Inflammatory macrophage (primary cell): ENCODE results near the gene PRICKLE3.

Experiments used
- DNase-seq, 2 donors: peaks; one replicate each; pipeline ENCODE4 v3.0.0-alpha.2; 2020 to 2022
- total RNA-seq, 18 experiments: gene quantifications; one replicate each; lab custom pipeline; 2026; ENCODE audit warnings: mixed read lengths in 6 of 18, inconsistent platforms in 2 of 18; lab: John Stamatoyannopoulos, UW

The PRICKLE3 gene, protein sequence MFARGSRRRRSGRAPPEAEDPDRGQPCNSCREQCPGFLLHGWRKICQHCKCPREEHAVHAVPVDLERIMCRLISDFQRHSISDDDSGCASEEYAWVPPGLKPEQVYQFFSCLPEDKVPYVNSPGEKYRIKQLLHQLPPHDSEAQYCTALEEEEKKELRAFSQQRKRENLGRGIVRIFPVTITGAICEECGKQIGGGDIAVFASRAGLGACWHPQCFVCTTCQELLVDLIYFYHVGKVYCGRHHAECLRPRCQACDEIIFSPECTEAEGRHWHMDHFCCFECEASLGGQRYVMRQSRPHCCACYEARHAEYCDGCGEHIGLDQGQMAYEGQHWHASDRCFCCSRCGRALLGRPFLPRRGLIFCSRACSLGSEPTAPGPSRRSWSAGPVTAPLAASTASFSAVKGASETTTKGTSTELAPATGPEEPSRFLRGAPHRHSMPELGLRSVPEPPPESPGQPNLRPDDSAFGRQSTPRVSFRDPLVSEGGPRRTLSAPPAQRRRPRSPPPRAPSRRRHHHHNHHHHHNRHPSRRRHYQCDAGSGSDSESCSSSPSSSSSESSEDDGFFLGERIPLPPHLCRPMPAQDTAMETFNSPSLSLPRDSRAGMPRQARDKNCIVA
- 0.75 to 7.1 (median 3.6) reads per million in 18 experiments for total RNA-seq

DNA sequence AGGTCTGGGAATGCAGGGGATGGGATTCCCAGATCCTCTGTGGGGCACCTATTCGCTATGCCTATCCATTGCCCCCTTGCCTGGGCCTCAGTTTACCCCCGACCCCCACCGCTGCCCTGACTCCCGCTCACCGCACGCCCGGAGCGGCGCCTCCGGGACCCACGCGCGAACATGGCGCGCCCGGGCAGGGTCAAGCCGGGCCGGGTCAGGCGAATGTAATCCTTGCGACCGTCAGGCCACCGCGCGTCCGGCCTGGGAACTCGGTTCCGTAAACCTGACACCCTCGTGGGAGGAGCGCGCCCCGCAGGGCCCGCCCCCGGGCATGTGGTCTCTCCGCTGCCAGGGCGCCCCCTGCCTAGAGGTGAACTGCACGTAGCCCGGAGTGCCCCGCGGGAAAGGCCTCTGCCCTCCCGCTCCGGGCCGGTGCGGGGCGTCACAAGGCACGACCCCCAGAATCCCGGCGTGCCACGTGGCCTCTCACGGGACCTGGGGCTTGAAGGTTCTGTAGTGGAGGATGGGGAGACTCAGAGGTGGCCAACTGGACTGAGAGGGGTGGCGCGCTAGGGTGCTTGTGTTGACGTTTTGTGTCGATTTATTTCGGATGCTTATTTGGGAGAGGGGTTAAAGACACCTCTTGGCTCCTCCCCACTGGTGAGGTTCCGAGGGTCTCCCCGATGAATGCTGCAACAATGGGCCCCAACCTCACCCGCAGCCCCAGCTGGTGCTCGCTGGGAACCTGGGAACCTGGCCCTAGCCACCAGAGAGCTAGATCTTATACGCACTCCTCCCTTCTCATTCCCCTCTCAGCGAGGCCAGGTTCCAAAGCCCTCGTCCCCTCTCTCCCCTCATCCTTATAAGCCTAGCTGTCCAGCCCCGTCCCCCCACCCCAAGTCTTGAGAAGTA is at the start of gene PRICKLE3:
Gene PRICKLE3 (minus strand): TSS at position 249 of the 903 bp plus-strand sequence. CDS start 76 bp downstream, at position 173.
- peak; percentile 56 to 77 for DNase-seq

GRCh38 chrX:49233887-49234555 is 47.8 kb upstream of the PRICKLE3 start:
- DNase-seq, result no peak

DNA sequence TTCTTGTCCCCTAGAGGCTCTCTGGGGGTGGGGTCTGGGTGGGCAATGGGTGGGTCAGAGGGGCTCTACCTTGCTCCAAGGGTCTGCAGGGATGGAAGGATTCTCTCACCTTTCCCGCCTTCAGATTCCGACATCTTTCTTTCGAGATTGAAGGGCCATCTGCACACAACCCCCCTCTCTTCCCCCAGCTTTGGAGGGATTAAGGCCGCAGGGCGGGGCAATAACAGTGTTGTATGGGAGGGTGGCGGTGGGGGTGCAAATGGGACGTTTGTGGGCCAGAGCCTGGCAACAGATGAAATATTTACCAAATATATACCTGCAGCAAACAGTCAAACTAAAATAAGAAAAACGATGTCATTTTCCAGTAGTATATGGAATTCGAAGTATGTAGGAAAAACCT is 47.0 kb upstream of the PRICKLE3 start, which contains the start of gene CACNA1F:
Gene CACNA1F (minus strand): TSS at position 165 of the 400 bp plus-strand sequence. CDS start 31 bp downstream, at position 134.
- DNase-seq, result no peak

DNA sequence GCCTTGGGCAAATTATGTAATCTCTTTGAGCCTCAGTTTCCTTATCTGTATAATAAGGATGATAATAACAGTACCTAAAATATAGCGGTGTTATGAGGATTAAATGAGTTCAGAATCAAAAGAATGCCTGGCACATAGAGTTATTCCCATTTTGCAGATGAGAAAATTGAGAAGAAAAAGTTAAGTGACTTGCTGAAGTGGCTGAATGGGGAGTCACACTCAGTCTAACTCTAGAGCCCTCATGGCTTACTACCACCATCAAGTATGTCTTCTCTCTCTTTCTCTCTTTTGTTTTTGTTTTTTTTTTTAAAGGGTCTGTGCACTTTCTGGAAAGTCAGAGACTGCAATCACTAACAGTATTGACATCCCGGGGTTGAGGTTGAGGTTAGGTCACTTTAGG is 46.4 kb upstream of the PRICKLE3 start:
- no peak for DNase-seq

DNA sequence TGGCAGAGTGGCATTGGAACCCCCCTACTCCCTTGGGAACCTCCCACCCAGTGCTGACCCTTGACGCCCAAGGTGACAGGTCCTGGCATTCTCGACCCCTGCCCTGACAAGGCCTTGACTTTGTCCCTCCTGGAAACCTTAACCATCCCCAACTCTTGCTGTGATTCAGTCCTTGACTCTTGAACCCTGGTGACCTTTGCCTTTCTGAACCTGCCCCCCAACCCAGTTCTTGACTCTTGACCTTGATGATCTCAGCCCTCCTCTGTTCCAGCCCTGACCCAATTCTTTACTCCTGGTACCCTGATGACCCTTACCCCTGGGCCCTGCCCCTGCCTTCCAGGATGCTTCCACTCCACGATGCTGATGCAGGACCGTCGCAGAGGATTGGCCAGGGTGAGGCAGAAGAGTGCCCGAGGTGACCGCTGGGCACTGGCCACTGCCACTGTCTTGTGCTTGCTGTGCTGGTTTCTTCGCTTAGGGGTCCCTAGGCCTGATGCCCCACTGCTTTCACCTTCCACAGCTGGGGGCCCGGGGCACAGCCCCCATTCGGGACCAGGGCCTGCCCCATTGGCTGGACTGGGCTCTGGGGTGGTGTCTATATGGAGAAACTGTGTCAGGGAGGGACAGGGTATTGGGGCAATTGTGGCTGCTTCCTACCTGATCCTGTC is 45.3 kb upstream of the PRICKLE3 start:
- no peak for DNase-seq

GRCh38 chrX:49230500-49231232 is 44.5 kb upstream of the PRICKLE3 start:
- DNase-seq, result peak; percentile 50 to 63

- DNase-seq, result no peak
Observed at GRCh38 chrX:49228185-49228584, 42.0 kb upstream of the PRICKLE3 start.

DNA sequence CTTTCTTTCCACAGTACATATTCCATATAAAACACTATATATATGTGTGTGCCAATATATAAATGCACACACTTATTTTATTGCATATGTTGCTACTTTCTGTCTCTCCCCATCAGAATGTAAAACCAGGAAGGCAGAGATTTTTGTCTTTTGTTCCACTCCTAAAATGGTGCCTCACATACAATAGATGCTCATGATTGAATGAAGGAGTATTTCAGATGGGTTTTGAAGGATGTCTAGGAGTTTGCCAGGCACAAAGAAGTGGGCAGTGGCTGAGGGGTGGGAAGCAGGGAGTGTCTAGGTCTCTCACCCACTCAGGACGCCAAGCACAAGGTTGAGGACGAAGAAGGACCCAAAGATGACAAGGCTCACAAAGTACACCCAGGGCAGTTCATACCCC is 41.6 kb upstream of the PRICKLE3 start:
- DNase-seq, result no peak

DNA sequence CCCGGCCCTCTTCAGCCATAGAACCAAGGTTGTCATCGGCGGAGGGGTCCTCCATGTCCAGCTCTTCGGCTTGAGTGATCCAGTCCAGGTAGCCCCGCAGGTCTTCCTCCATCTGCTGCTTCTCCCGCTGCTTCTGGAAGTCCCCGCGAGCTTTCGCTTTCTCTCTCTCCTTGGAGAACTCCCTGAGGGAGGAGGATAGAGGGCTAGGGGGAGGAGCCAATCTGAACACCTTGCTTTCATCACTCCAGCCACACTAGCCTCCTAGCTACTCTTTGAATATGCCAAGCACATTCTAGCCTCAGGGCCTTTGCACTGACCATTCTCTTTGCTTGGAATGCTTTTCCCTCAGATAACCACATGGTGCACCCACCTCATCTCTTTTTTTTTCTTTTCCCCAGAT is 40.8 kb upstream of the PRICKLE3 start:
- no peak for DNase-seq

- DNase-seq, result no peak
Observed at GRCh38 chrX:49225858-49226257, 39.7 kb upstream of the PRICKLE3 start.

DNA sequence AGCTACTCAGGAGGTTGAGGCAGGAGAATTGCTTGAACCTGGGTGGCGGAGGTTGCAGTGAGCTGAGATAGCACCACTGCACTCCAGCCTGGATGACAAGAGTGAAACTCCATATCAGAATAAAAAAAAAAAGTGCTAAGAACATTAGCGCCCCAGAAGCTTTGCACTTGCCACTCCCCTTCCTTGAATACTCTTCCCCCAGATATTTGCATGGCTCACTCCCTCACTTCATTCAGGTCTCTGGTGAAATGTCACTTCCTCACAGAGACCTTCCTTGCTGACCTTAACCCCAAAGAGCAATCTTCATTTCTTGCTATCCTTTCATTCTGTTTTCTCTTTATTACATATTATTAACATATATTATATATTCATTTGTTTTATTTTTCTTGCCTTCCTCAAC is 35.7 kb upstream of the PRICKLE3 start:
- no peak for DNase-seq

DNA sequence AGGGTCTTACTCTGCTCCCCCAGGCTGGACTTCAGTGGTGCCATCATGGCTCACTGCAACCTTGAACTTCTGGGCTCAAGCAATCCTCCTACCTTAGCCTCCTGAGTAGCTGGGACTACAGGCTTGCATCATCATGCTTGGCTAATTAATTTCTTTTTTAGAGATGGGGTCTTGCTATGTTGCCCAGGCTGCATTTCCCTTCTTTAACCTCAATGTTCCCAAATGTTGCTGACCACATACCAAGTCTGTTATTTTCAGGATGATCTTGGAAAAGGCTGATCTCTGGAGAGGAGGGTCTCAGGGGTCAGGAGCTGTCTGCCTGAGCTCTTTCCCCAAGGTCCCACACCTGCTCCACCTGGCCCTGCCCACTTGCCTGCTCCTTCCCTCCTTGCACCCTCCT is 33.9 kb upstream of the PRICKLE3 start:
- no peak for DNase-seq

DNA sequence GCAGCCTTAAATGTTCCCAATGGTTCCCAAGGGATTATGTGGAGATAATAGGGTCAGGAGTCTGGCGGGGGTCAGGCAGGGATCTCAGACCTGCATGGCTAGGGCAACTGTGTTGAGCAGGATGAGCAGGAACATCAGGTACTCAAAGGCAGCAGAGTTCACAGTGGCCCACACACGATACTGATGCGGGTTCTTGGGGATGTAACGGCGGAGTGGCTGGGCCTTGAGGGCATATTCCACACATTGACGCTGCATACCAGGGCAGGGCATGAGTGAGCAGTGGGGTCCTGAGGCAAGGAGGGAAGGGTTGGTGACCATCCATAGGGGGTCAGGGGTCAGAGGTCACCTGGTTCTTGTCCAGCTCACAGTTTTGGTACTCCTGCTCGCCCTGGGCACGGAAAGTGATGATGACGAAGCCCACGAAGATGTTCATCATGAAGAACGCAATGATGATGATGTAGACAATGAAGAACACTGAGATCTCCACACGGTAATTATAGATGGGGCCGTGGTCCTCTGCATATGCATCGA is 28.9 kb upstream of the PRICKLE3 start:
- no peak for DNase-seq

- no peak for DNase-seq
Observed at GRCh38 chrX:49214416-49214815, 28.2 kb upstream of the PRICKLE3 start.

- DNase-seq, result no peak
Observed at GRCh38 chrX:49212861-49213260, 26.7 kb upstream of the PRICKLE3 start.

GRCh38 chrX:49212209-49212608 is 26.0 kb upstream of the PRICKLE3 start:
- no peak for DNase-seq

- DNase-seq, result no peak
Observed at GRCh38 chrX:49211074-49211473, 24.9 kb upstream of the PRICKLE3 start.

DNA sequence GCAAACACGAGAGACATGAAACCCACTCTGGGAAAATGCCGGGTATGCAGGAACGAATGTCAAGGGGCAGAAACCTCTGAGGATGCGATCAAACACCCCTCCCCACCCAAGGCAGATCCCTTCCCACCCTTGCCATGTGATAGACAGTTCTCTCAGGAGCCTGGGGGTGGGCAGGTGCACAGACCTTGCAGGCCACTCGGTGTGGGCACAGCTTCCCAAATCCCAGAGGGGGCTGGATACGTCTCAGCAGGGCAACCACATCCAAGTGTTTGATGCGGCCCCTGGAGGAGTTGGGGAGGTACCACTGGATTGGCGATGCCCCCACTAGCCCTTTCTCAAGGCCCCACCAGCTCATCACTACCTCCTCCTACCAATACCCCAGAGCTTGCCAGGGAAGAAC is 24.2 kb upstream of the PRICKLE3 start:
- no peak for DNase-seq

DNA sequence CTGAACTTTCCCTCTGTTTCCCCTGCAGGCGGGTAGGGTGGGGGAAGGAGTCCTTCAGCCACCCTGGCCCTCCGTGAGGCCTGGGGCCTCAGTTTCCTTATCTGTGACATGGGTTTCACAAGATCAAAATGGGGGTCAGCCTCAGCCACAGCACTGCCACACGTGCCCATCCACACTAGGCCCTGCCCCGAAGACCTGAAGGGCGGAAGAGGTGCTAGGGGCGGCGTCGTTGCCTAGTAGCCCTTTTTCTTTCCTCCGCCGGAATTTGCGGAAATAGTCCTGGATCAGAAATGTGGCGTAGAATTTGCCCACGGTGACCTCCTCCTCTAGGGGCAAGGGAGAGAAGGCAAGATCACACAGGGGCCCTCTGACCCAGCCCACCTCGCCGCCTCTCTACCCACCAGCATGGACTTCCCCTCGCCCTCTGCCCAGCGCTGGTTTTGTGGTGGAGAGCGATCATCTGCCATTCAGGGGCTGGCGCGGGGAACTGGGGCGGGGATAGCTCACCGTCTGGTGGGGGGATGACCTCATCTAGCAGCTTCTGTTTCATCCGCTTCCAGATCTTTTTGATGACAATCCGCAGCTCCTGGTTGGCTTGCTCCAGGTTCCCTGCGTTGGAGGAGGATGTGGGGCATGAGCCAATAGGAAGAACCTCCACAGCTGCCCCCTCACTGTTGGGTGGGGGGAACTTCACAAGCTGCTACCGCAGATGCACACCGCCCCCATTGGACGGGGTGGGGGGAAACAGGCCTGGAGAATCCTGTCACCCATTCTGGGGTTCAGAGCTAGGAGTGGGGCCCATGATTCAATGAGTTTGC is 23.5 kb upstream of the PRICKLE3 start:
- peak; percentile 16 to 68 for DNase-seq

DNA sequence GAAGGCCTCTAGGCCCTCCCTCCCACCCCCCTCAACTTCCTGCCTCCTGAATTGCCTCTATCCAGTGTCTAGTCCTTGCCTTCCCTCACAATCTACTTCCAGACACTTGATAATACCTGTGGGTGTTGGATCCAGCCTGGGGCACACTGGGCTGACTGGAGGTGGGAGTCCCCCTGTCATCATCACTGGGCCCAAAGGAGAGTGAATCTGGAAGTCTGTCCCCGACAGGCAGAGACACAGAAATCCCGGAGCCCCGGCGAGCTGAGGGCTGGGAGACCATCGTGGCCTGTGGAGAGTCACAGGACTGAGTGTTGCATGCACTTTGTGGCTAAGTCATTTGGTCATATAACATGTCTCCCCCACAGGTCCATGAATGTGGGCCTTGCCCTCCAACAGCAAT is 22.2 kb upstream of the PRICKLE3 start:
- no peak for DNase-seq
